IPS-15b (cell line): ENCODE results near the gene SRBD1.

Experiments used
- H3K27me3 ChIP-seq: one replicate; pipeline ENCODE4 v1.6.1; 2013; ENCODE audit warnings: low read length; ENCODE audit not compliant: control insufficient read depth, insufficient read depth
- H3K36me3 ChIP-seq: one replicate; pipeline ENCODE4 v1.6.1; 2013; ENCODE audit warnings: low read length; ENCODE audit not compliant: control insufficient read depth, insufficient read depth
- H3K4me1 ChIP-seq: one replicate; pipeline ENCODE4 v1.6.1; 2013; ENCODE audit warnings: mild to moderate bottlenecking, low read length; ENCODE audit not compliant: control insufficient read depth, insufficient read depth
- H3K4me3 ChIP-seq: one replicate; pipeline ENCODE4 v1.5.1; 2013; ENCODE audit warnings: low read depth, low read length
- H3K9ac ChIP-seq: one replicate; pipeline ENCODE4 v1.6.1; 2013; ENCODE audit warnings: low read depth, mild to moderate bottlenecking, low read length
- H3K9me3 ChIP-seq: one replicate; pipeline ENCODE4 v1.6.1; 2013; ENCODE audit warnings: mild to moderate bottlenecking, low read length; ENCODE audit not compliant: control insufficient read depth, insufficient read depth

Gene SRBD1

GRCh38 chr2:45397292-45397691 is 213.8 kb downstream of the SRBD1 start:
- no peaks in the 10 kb centered on the region for H3K27me3 ChIP-seq
- H3K9ac ChIP-seq = no peak overlapping the region
- H3K9me3 ChIP-seq = no peaks in the 10 kb centered on the region
- H3K36me3 ChIP-seq = no peaks in the 10 kb centered on the region
- no peak overlapping the region for H3K4me3 ChIP-seq
- H3K4me1 ChIP-seq = peaks cover 7% of the 10 kb centered on the region

- no peak overlapping the region for H3K4me3 ChIP-seq
Measured at GRCh38 chr2:45396671-45397070, 214.4 kb downstream of the SRBD1 start.

GRCh38 chr2:45394842-45395241 is 216.2 kb downstream of the SRBD1 start:
- Histone ChIP-seq H3K36me3 (no peaks in the 10 kb centered on the region), H3K4me3 (no peak overlapping the region), H3K9me3 (no peaks in the 10 kb centered on the region), H3K27me3 (no peaks in the 10 kb centered on the region), H3K4me1 (peaks cover 16% of the 10 kb centered on the region), H3K9ac (no peak overlapping the region)

More at GRCh38 chr2:45396671-45397070, 214.4 kb downstream of the SRBD1 start:
- no peaks in the 10 kb centered on the region for H3K36me3 ChIP-seq
- H3K4me1 ChIP-seq = peaks cover 2% of the 10 kb centered on the region
- no peaks in the 10 kb centered on the region for H3K27me3 ChIP-seq
- H3K9ac ChIP-seq = no peak overlapping the region
- no peaks in the 10 kb centered on the region for H3K9me3 ChIP-seq

DNA sequence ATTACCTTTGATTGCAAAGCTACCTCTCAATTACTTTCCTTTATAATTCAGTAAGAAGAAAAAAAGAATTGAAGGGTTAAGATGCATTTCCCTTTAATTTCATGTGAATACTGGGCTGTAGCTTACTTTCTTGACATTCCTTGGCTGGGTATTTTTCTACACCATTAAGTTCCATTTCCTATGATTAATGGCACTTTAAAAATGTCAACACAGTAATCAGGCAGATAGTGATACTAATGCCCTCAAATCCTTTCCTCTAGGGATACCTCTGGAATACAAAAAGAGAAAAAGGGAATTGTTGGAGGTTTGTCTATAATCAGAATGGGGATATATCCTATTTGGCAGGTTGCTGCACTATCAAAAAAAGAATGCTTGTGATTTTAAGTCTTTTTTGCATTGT is 216.9 kb downstream of the SRBD1 start:
- H3K4me1 ChIP-seq = peaks cover 16% of the 10 kb centered on the region
- H3K4me3 ChIP-seq = no peak overlapping the region
- H3K36me3 ChIP-seq = no peaks in the 10 kb centered on the region
- no peaks in the 10 kb centered on the region for H3K27me3 ChIP-seq
- no peak overlapping the region for H3K9ac ChIP-seq
- no peaks in the 10 kb centered on the region for H3K9me3 ChIP-seq

DNA sequence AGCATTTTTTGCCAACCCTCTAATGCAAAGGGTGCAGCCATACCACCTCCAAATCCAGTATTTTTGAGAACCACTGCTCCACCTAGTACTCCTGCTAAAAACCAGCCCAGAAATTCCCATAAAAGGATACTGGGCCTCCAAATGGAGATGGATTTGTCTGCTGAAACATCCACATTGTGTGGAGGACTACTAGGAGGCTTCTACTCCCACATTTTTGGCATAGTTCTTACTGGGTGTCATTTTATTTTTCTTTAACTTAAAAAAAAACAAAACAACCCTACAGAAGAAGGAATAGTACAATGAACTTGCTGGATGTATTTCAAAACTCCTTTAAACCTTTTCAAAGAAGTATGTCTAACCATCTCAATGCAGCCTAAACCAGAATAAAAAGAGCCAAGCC is 219.2 kb downstream of the SRBD1 start:
- H3K4me1 ChIP-seq = peaks cover 16% of the 10 kb centered on the region
- no peak overlapping the region for H3K9ac ChIP-seq
- no peaks in the 10 kb centered on the region for H3K27me3 ChIP-seq
- H3K36me3 ChIP-seq = no peaks in the 10 kb centered on the region
- no peak overlapping the region for H3K4me3 ChIP-seq
- H3K9me3 ChIP-seq = no peaks in the 10 kb centered on the region

DNA sequence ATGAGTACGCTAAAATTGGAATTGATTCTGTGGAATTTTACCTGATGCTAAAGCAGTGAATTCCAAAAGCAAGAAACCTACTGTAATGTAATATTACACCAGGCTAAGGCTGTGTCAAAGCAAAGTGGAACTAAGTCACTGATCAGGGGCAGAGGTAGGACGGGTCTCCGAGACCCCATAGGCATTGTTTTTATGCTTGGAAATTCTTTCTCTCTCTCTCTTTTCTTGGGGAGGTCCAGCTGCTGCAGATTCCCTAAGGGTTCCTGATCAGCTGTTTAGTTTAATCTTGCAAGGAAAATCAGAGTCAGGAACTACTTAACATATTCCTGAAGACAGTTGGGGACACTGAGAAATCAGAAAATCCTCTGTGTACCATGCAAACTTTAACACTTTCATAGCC is 220.2 kb downstream of the SRBD1 start:
- H3K9ac ChIP-seq = no peak overlapping the region
- no peaks in the 10 kb centered on the region for H3K9me3 ChIP-seq
- H3K4me1 ChIP-seq = peaks cover 16% of the 10 kb centered on the region
- H3K36me3 ChIP-seq = no peaks in the 10 kb centered on the region
- no peak overlapping the region for H3K4me3 ChIP-seq
- H3K27me3 ChIP-seq = no peaks in the 10 kb centered on the region

- H3K9me3 ChIP-seq = no peaks in the 10 kb centered on the region
- H3K9ac ChIP-seq = no peak overlapping the region
- no peaks in the 10 kb centered on the region for H3K36me3 ChIP-seq
- no peak overlapping the region for H3K4me3 ChIP-seq
- H3K27me3 ChIP-seq = no peaks in the 10 kb centered on the region
- peaks cover 16% of the 10 kb centered on the region for H3K4me1 ChIP-seq
Measured at GRCh38 chr2:45390441-45390840, 220.6 kb downstream of the SRBD1 start.

DNA sequence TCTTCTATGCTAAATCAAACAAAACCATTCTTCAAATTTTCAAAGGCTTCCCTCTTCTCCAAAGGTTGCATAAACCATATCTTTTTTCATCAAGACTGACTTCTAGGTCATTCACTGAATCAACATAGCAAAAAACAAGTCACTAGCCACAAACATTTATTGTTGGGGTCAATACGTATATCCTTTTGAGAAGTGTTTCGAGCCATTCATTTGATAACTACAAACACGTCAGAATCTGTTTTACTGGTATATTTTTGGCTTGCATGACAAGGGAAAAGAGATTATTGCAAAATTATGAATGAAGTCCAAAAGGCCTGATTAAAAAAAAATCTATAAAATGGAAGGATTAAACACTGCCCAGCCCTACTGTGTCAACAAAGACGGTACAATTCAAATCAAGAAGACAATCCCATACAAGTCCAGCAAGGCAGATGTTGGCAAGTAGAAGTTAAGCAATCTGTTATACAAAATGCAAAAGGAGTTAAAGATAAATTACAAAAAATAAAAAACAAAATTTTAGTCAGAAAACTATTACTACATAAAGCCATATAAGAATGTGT is 222.4 kb downstream of the SRBD1 start:
- H3K4me1 ChIP-seq = peaks cover 16% of the 10 kb centered on the region
- H3K36me3 ChIP-seq = no peaks in the 10 kb centered on the region
- H3K9me3 ChIP-seq = no peaks in the 10 kb centered on the region
- H3K4me3 ChIP-seq = no peak overlapping the region
- no peak overlapping the region for H3K9ac ChIP-seq
- H3K27me3 ChIP-seq = no peaks in the 10 kb centered on the region

- H3K9ac ChIP-seq = no peak overlapping the region
Measured at GRCh38 chr2:45382744-45383143, 228.3 kb downstream of the SRBD1 start.

GRCh38 chr2:45380131-45380836 is 230.8 kb downstream of the SRBD1 start:
- Histone ChIP-seq H3K4me1 (no peaks in the 10 kb centered on the region), H3K9ac (no peak overlapping the region), H3K27me3 (no peaks in the 10 kb centered on the region), H3K36me3 (no peaks in the 10 kb centered on the region), H3K4me3 (no peak overlapping the region), H3K9me3 (no peaks in the 10 kb centered on the region)

More at GRCh38 chr2:45382744-45383143, 228.3 kb downstream of the SRBD1 start:
- Histone ChIP-seq H3K36me3 (no peaks in the 10 kb centered on the region), H3K27me3 (no peaks in the 10 kb centered on the region), H3K9me3 (no peaks in the 10 kb centered on the region), H3K4me1 (no peaks in the 10 kb centered on the region), H3K4me3 (no peak overlapping the region)

DNA sequence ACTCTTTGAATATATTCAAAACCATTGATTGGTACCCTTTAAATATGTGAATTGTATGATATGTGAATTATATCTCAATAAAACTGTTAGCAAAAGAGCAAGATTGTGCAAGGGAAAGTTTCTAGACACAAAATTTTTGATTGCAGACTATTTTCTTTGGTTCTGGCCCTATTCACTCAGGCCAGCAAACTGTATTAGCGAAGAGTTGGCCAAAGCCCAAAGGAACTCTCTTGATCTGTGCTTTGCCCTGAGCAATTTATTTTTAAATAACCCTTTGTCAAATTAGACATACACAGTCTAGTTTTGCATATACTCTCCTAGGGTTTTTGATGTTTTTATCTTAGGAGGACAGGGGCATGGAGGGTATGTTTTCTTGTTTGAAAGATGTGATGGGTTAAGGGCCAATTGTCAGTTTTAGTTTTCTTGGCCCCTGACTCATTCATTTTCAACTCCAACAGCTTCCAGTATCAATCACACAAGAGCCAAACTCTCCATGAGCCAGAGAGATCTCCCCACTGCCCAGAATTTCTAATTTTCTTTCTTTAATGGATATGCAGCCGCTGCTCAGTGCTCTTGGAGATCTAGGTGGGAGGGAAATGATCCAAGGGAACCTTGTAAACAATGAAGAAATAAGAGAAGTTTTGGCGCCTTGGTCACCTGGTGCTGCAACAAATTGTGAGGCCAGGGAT is 231.5 kb downstream of the SRBD1 start:
- Histone ChIP-seq H3K9me3 (no peaks in the 10 kb centered on the region), H3K4me3 (no peak overlapping the region), H3K27me3 (no peaks in the 10 kb centered on the region), H3K9ac (no peak overlapping the region), H3K36me3 (no peaks in the 10 kb centered on the region), H3K4me1 (no peaks in the 10 kb centered on the region)

DNA sequence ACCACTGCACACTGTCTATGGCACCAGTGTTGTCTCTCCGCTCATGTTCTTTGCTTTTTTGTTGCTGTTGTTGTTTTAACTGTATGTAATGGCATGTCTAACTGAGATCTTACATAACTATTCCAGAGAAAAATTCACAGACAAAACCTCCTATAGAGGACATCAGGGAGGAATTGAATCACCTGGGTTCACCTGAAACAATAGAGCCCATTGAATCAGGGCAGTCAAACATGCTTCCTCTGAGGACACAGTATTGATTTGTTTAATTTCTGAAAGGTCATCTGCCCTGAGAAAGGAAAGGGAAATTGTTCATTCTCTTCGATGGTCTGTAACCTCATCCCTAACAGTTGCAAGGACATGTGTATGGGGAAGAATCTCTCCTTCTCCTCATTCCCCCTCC is 237.5 kb downstream of the SRBD1 start:
- H3K36me3 ChIP-seq = no peaks in the 10 kb centered on the region
- no peaks in the 10 kb centered on the region for H3K4me1 ChIP-seq
- H3K4me3 ChIP-seq = no peak overlapping the region
- no peaks in the 10 kb centered on the region for H3K27me3 ChIP-seq
- no peaks in the 10 kb centered on the region for H3K9me3 ChIP-seq
- H3K9ac ChIP-seq = no peak overlapping the region
